Naive thymus-derived CD4-positive, alpha-beta T cell (primary cell): ENCODE measurements around the gene ACYP2. TPM values are rescaled to one million over a fixed set of nuclear protein-coding genes. Genes with fewer than 3 reads are reported as not detected.
A peak's percentile ranks its signal among the peaks of the same experiment; 100 is the strongest.

ENCODE experiments used
- ATAC-seq: fragments of 150-1000 bp; cut with Tn5 transposase; 2 replicates; pipeline ENCODE4 v1.10.0; 2021; ENCODE audit warnings: mild to moderate bottlenecking, moderate library complexity
- CTCF ChIA-PET: fragments of 350-600 bp; sonication (Branson Sonifier 250); formaldehyde crosslinking; loops from one replicate; lab custom pipeline; 2021; ENCODE audit warnings: antibody characterized with exemption; lab: Charles Lee
- POLR2A ChIA-PET: fragments of 350-600 bp; sonication (Branson Sonifier 250); formaldehyde crosslinking; loops from one replicate; lab custom pipeline; 2021; ENCODE audit warnings: antibody characterized with exemption, inconsistent platforms; lab: Charles Lee
- DNase-seq, 9 donors: peaks; one replicate each; pipeline versions ENCODE4 v3.0.0 to v3.0.0-alpha.2; 2020 to 2022; ENCODE audit warnings: mixed read lengths in 1 of 9
- H3K27ac ChIP-seq: one replicate; pipeline ENCODE4 v1.7.0; 2013; ENCODE audit warnings: mild to moderate bottlenecking, low read depth, low read length, moderate library complexity
- H3K27me3 ChIP-seq, 2 donors: one replicate each; pipeline ENCODE4 v1.7.0; 2013; ENCODE audit warnings: low read length in 2 of 2, mild to moderate bottlenecking in 2 of 2, moderate library complexity in 2 of 2; ENCODE audit not compliant: control insufficient read depth in 2 of 2, insufficient read depth in 2 of 2
- H3K36me3 ChIP-seq, 3 experiments: 1 replicate in 2 of 3; 2 replicates in 1 of 3; pipeline ENCODE4 v1.7.0; 2013; ENCODE audit warnings: low read length in 3 of 3, mild to moderate bottlenecking in 3 of 3, moderate library complexity in 1 of 3; ENCODE audit not compliant: insufficient read depth in 3 of 3, control insufficient read depth in 2 of 3
- H3K4me1 ChIP-seq, 2 donors: one replicate each; pipeline ENCODE4 v1.7.0; 2013; ENCODE audit warnings: low read length in 2 of 2, mild to moderate bottlenecking in 2 of 2, moderate library complexity in 1 of 2; ENCODE audit not compliant: control insufficient read depth in 2 of 2, insufficient read depth in 2 of 2
- H3K4me3 ChIP-seq: 2 replicates; pipeline ENCODE4 v1.7.0; 2013; ENCODE audit warnings: mild to moderate bottlenecking, low read length
- H3K9me3 ChIP-seq, 3 experiments: 1 replicate in 2 of 3; 2 replicates in 1 of 3; pipeline ENCODE4 v1.7.0; 2013; ENCODE audit warnings: low read length in 3 of 3; ENCODE audit not compliant: control insufficient read depth in 2 of 3
- H3K27ac Mint-ChIP-seq, 9 donors: one replicate each; pipeline ENCODE4 v1.8.0; 2020 to 2022; ENCODE audit warnings: mixed read lengths in 9 of 9, mild to moderate bottlenecking in 8 of 9, moderate library complexity in 5 of 9, inconsistent platforms in 2 of 9
- H3K27me3 Mint-ChIP-seq, 5 donors: one replicate each; pipeline ENCODE4 v1.8.0; 2021 to 2022; ENCODE audit warnings: mixed read lengths in 5 of 5, mild to moderate bottlenecking in 1 of 5
- H3K36me3 Mint-ChIP-seq, 5 donors: one replicate each; pipeline ENCODE4 v1.8.0; 2020 to 2022; ENCODE audit warnings: mixed read lengths in 5 of 5, mild to moderate bottlenecking in 3 of 5, inconsistent platforms in 1 of 5
- H3K4me1 Mint-ChIP-seq, 7 donors: one replicate each; pipeline ENCODE4 v1.8.0; 2020 to 2022; ENCODE audit warnings: mixed read lengths in 7 of 7, mild to moderate bottlenecking in 3 of 7, inconsistent platforms in 1 of 7
- H3K4me3 Mint-ChIP-seq, 10 donors: one replicate each; pipeline ENCODE4 v1.8.0; 2020 to 2022; ENCODE audit warnings: mild to moderate bottlenecking in 10 of 10, mixed read lengths in 10 of 10, moderate library complexity in 6 of 10, inconsistent platforms in 2 of 10
- H3K9me3 Mint-ChIP-seq, 11 donors: one replicate each; pipeline ENCODE4 v1.8.0; 2020 to 2022; ENCODE audit warnings: mixed read lengths in 11 of 11, mild to moderate bottlenecking in 4 of 11, inconsistent platforms in 1 of 11, moderate library complexity in 1 of 11
- intact Hi-C, 2 donors: fragments of 100-400 bp; cut with micrococcal nuclease; formaldehyde crosslinking; loops; one replicate each; pipeline ENCODE4 v1.15.1; 2023
- polyA plus RNA-seq, 2 donors: library from polyadenylated mRNA; unstranded; fragments of 300-500 nt; fragmentation: Illumina TruSeq; gene quantifications; one replicate each; pipeline ENCODE4 v1.2.3, GENCODE V29; 2021
- total RNA-seq, 6 experiments: library from RNA in 5 of 6; stranded (reverse) in 5 of 6; gene quantifications; 1 replicate in 5 of 6; 2 replicates in 1 of 6; pipeline ENCODE4 v1.2.3 and lab custom pipeline; 2021 to 2026

ACYP2 gene
- total and polyA plus RNA-seq, 7 experiments from 2014 or later = 11.2 to 23.0 (median 15.6) TPM

DNA sequence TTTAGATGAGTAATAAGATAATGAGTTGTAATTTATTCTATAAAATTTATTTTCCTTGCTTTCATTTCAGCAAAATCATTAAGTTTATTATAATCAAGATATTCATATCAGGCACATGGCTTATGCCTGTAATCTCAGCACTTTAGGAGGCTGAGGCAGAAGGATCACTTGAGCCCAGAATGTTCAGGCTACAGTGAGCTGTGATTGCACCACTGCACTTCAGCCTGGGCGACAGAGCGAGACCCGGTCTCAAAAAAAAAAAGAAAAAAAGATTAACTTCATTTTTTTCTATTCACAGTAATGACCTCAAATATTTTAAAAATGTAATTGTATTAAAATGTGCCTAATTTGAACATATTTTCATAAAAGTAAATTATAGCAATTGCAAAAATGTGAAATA is 67.9 kb downstream of the ACYP2 start:
- Mint-ChIP-seq H3K27ac (no peak overlapping the region), H3K9me3 (no peaks in the 10 kb centered on the region), H3K27me3 (no peaks in the 10 kb centered on the region), H3K4me3 (no peak overlapping the region), H3K4me1 (no peaks in the 10 kb centered on the region), H3K36me3 (peaks cover 0 to 22% (median 5%) of the 10 kb centered on the region in 5 donors)
- Histone ChIP-seq H3K36me3 (no peaks in the 10 kb centered on the region), H3K27me3 (no peaks in the 10 kb centered on the region), H3K4me1 (no peaks in the 10 kb centered on the region), H3K4me3 (no peak overlapping the region), H3K9me3 (no peaks in the 10 kb centered on the region), H3K27ac (no peak overlapping the region)
- POLR2A ChIA-PET = no interaction called here
- CTCF ChIA-PET = no interaction called here
- ATAC-seq = no peak
- no peak for DNase-seq
- intact Hi-C loops = no loop called here

DNA sequence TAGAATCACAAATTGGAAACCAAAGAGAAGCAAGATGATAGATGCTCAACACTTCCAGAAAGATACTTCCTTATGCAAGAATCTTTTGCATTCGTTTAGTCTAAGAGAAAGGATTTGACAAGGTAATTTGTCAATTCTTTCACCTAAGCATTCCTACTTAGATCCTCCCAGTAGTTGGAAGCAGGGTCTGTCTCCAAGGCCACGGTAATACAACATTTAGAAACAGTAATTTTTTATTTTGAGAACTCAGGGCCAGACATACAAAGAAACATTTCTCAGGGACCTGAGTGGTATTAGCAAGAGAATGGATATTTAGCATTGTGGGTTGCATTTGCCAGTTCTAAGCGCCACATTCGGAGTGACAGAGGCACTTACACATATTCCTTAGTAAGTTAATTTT is 68.6 kb downstream of the ACYP2 start:
- intact Hi-C loops = no loop called here
- Histone ChIP-seq H3K4me3 (no peak overlapping the region), H3K36me3 (no peaks in the 10 kb centered on the region), H3K27ac (no peak overlapping the region), H3K9me3 (no peaks in the 10 kb centered on the region), H3K4me1 (no peaks in the 10 kb centered on the region), H3K27me3 (no peaks in the 10 kb centered on the region)
- no peak for DNase-seq
- ChIA-PET CTCF (no interaction called here), POLR2A (no interaction called here)
- H3K27ac Mint-ChIP-seq = no peak overlapping the region
- no peak for ATAC-seq
- no peaks in the 10 kb centered on the region for H3K4me1 Mint-ChIP-seq
- no peaks in the 10 kb centered on the region for H3K27me3 Mint-ChIP-seq
- no peaks in the 10 kb centered on the region for H3K9me3 Mint-ChIP-seq
- H3K36me3 Mint-ChIP-seq = peaks cover 0 to 22% (median 9%) of the 10 kb centered on the region in 5 donors
- H3K4me3 Mint-ChIP-seq = no peak overlapping the region

DNA sequence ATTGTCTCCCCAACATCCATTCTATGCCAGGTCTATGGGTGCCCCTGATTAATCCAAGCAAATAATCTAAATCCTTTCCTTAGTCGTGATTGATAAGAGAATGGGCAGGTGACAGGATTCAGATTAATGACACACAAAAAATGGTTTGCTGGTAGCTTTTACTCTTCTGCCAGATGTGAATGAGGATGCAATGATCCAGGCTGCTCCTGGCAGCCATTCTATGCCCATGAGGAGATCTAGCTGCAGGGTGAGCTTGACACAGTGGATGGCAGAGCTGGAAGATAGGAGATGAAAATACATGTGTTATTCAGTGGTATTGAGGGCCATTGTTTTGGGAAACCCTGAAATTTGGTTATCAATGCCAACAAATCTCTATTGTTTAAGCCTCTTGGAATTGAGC is 69.7 kb downstream of the ACYP2 start:
- Histone ChIP-seq H3K27ac (no peak overlapping the region), H3K9me3 (no peaks in the 10 kb centered on the region), H3K4me1 (no peaks in the 10 kb centered on the region), H3K27me3 (no peaks in the 10 kb centered on the region), H3K36me3 (no peaks in the 10 kb centered on the region), H3K4me3 (no peak overlapping the region)
- Mint-ChIP-seq H3K9me3 (no peaks in the 10 kb centered on the region), H3K27ac (no peak overlapping the region), H3K4me1 (no peaks in the 10 kb centered on the region), H3K4me3 (no peak overlapping the region), H3K36me3 (peaks cover 0 to 28% (median 12%) of the 10 kb centered on the region in 5 donors), H3K27me3 (no peaks in the 10 kb centered on the region)
- intact Hi-C loops = no loop called here
- ChIA-PET POLR2A (no interaction called here), CTCF (no interaction called here)
- ATAC-seq (no peak), DNase-seq (no peak)

DNA sequence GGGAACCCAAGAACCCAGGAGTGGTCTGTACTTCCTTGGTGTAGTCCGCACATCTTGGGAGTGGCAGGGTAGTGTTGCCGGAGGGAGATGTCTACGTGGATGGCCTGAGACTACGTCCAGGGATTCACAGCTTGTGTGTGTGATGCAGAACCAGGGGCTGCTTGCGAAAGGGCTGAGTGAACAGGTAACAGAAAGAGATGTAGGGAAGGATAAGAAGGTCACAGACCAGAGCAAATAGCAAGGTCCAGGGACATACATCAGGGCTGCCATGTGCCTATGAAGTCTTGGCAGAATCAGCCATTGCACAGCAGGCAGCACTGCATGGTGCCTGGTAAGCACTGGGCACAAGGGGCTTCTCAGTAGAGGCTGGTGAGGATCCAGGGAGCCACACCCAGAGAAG is 71.9 kb downstream of the ACYP2 start:
- peaks cover 0 to 38% (median 12%) of the 10 kb centered on the region in 5 donors for H3K36me3 Mint-ChIP-seq
- H3K9me3 Mint-ChIP-seq = no peaks in the 10 kb centered on the region
- CTCF ChIA-PET = no interaction called here

DNA sequence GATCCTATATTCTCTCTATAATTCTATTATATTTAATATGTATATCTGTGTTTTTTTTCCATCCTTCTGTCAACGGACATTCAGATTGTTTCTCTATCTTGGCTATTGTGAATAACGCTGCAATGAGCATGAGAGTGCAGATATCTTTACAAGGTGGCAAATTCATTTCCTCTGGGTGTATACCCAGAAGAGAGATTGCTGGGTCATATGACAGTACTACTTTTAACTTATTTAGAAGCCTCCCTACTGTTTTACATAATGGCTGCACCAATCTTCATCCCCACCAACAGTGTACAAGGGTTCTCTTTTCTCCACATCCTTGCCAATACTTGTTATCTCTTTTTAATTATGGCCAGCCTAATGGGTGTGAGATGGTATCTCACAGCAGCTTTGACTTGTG is 74.1 kb downstream of the ACYP2 start:
- H3K36me3 ChIP-seq = no peaks in the 10 kb centered on the region
- ChIA-PET CTCF (no interaction called here), POLR2A (no interaction called here)
- Mint-ChIP-seq H3K27ac (no peak overlapping the region), H3K36me3 (peaks cover 0 to 35% (median 12%) of the 10 kb centered on the region in 5 donors), H3K27me3 (no peaks in the 10 kb centered on the region), H3K4me3 (no peak overlapping the region), H3K4me1 (no peaks in the 10 kb centered on the region), H3K9me3 (no peaks in the 10 kb centered on the region)
- ATAC-seq (no peak), DNase-seq (no peak)
- H3K9me3 ChIP-seq = no peaks in the 10 kb centered on the region
- no peaks in the 10 kb centered on the region for H3K27me3 ChIP-seq
- H3K27ac ChIP-seq = no peak overlapping the region
- intact Hi-C loops = no loop called here
- no peaks in the 10 kb centered on the region for H3K4me1 ChIP-seq
- H3K4me3 ChIP-seq = no peak overlapping the region

More for the DNA sequence above, 71.9 kb downstream of the ACYP2 start:
- Histone ChIP-seq H3K9me3 (no peaks in the 10 kb centered on the region), H3K36me3 (no peaks in the 10 kb centered on the region), H3K4me3 (no peak overlapping the region), H3K27ac (no peak overlapping the region), H3K4me1 (no peaks in the 10 kb centered on the region), H3K27me3 (no peaks in the 10 kb centered on the region)
- H3K27me3 Mint-ChIP-seq = no peaks in the 10 kb centered on the region
- intact Hi-C loops = no loop called here
- no peak for DNase-seq
- POLR2A ChIA-PET = no interaction called here
- no peaks in the 10 kb centered on the region for H3K4me1 Mint-ChIP-seq
- no peak overlapping the region for H3K27ac Mint-ChIP-seq
- no peak for ATAC-seq
- no peak overlapping the region for H3K4me3 Mint-ChIP-seq

DNA sequence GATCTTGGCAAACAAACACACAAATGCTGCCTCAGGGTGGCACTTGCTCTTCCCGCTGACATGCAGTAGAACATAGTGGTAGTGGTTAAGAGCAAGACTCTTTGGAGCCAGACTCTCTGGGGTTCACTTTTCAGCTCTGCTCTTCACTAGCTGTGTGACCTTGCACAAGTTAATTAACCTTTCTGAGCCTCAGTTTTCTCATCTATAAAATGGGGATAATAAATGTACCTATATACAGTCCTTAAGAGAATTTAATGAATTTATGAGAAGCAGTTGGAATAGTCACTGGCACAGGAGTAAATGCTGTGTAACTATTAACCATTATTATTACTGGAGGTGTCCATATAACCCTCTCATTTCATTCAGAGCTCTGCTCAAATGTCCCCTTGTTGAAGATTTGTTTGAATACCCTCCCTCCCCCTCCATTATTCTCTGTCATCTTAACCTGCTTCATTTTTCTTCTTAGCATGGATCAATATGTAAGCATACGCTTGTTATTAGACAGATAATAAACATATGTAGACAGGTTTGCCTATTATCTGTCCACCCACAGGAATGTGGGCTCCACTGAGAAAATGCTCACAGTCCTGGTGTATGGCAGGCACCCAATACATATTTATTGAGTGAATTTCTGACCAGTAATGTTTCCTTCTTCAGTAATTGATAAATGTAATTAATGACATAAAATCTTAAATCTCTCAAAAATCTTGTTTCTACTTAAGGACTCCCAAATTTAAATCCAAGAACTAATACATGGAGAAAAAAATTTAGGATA is 76.1 kb downstream of the ACYP2 start:
- Histone ChIP-seq H3K4me1 (no peaks in the 10 kb centered on the region), H3K4me3 (no peak overlapping the region), H3K9me3 (no peaks in the 10 kb centered on the region), H3K27ac (no peak overlapping the region), H3K36me3 (no peaks in the 10 kb centered on the region), H3K27me3 (no peaks in the 10 kb centered on the region)
- no peaks in the 10 kb centered on the region for H3K9me3 Mint-ChIP-seq
- no peaks in the 10 kb centered on the region for H3K4me1 Mint-ChIP-seq
- no peak for DNase-seq
- ATAC-seq = no peak
- CTCF ChIA-PET = no interaction called here
- no peaks in the 10 kb centered on the region for H3K27me3 Mint-ChIP-seq
- no peak overlapping the region for H3K4me3 Mint-ChIP-seq
- peak overlapping the region in 1 of 9 donors; percentile 21 for H3K27ac Mint-ChIP-seq
- H3K36me3 Mint-ChIP-seq = peaks cover 0 to 40% (median 12%) of the 10 kb centered on the region in 5 donors
- intact Hi-C loops = no loop called here
- POLR2A ChIA-PET = no interaction called here
